HEK293 (cell line): ENCODE measurements around the gene LPP.

Source experiments
- CTCF ChIA-PET: fragments of 350-600 bp; formaldehyde crosslinking; extraction: SDS; loops from one replicate; lab custom pipeline; 2021; ENCODE audit warnings: antibody characterized with exemption; lab: Yijun Ruan, JAX
- POLR2A ChIA-PET: fragments of 300-600 bp; formaldehyde crosslinking; extraction: SDS; loops from one replicate; lab custom pipeline; 2020; ENCODE audit warnings: antibody characterized with exemption, inconsistent platforms; lab: Yijun Ruan, JAX
- H3K27ac ChIP-seq: fragments of 200-500 bp; sonication (Bioruptor generic); 2 replicates; pipeline ENCODE4 v1.5.1; 2014; ENCODE audit warnings: low read depth, low read length, control low read depth, inconsistent platforms; ENCODE audit errors: extremely low read depth
- H3K36me3 ChIP-seq, 2 experiments: fragments of 200-500 bp in 1 of 2; sonication (Bioruptor generic) in 1 of 2; 1 replicate in 1 of 2; 2 replicates in 1 of 2; pipeline ENCODE4 v1.5.1; 2014 to 2017; ENCODE audit warnings: inconsistent platforms in 2 of 2, low read length in 2 of 2; ENCODE audit not compliant: control insufficient read depth in 2 of 2, insufficient read depth in 1 of 2
- H3K4me1 ChIP-seq: fragments of 200-500 bp; sonication (Bioruptor generic); 2 replicates; pipeline ENCODE4 v1.5.1; 2014; ENCODE audit warnings: mild to moderate bottlenecking, low read length, inconsistent platforms; ENCODE audit not compliant: control insufficient read depth, insufficient read depth
- H3K4me3 ChIP-seq: 2 replicates; pipeline ENCODE4 v1.5.1; 2011; ENCODE audit warnings: low read depth, mild to moderate bottlenecking, control low read depth, low read length, moderate library complexity
- H3K9me3 ChIP-seq: fragments of 200-500 bp; sonication (Bioruptor generic); 2 replicates; pipeline ENCODE4 v1.5.1; 2014; ENCODE audit warnings: low read depth, low read length, inconsistent platforms; ENCODE audit not compliant: control insufficient read depth, insufficient read depth
- HOXC10 ChIP-seq: sonication (generic); formaldehyde crosslinking; IDR thresholded peaks from 2 replicates; pipeline ENCODE4 v1.8.1; 2023; ENCODE audit warnings: mild to moderate bottlenecking, missing genetic modification reagents
- INSM2 ChIP-seq: fragments of 450-650 bp; formaldehyde crosslinking; IDR thresholded peaks from 2 replicates; pipeline ENCODE4 v1.5.1; 2016; ENCODE audit warnings: missing biosample characterization, missing genetic modification characterization
- KLF1 ChIP-seq: fragments of 450-650 bp; formaldehyde crosslinking; IDR thresholded peaks from 2 replicates; pipeline ENCODE4 v1.5.1; 2016; ENCODE audit warnings: missing biosample characterization, missing genetic modification characterization
- KLF9 ChIP-seq: fragments of 450-650 bp; formaldehyde crosslinking; IDR thresholded peaks from 2 replicates; pipeline ENCODE4 v1.5.1; 2016; ENCODE audit warnings: missing biosample characterization, missing genetic modification characterization, low read depth
- ZBTB10 ChIP-seq: fragments of 450-650 bp; formaldehyde crosslinking; IDR thresholded peaks from 2 replicates; pipeline ENCODE4 v1.5.1; 2016; ENCODE audit warnings: missing biosample characterization, missing genetic modification characterization
- ZBTB44 ChIP-seq: fragments of 450-650 bp; IDR thresholded peaks from 2 replicates; pipeline ENCODE4 v1.5.1; 2018; ENCODE audit warnings: missing biosample characterization, mild to moderate bottlenecking, missing genetic modification characterization
- ZBTB6 ChIP-seq: fragments of 450-650 bp; formaldehyde crosslinking; IDR thresholded peaks from 2 replicates; pipeline ENCODE4 v1.5.1; 2017; ENCODE audit warnings: missing biosample characterization, missing genetic modification characterization
- ZNF114 ChIP-seq: fragments of 450-650 bp; formaldehyde crosslinking; IDR thresholded peaks from 2 replicates; pipeline ENCODE4 v1.5.0; 2017; ENCODE audit warnings: missing biosample characterization, missing genetic modification characterization
- ZNF133 ChIP-seq: fragments of 450-650 bp; formaldehyde crosslinking; IDR thresholded peaks from 2 replicates; pipeline ENCODE4 v1.5.1; 2016; ENCODE audit warnings: missing biosample characterization, missing genetic modification characterization
- ZNF138 ChIP-seq: fragments of 450-650 bp; formaldehyde crosslinking; IDR thresholded peaks from 2 replicates; pipeline ENCODE4 v1.5.1; 2016; ENCODE audit warnings: missing biosample characterization, missing genetic modification characterization, borderline replicate concordance
- ZNF146 ChIP-seq: fragments of 450-650 bp; formaldehyde crosslinking; IDR thresholded peaks from 2 replicates; pipeline ENCODE4 v1.5.1; 2016; ENCODE audit warnings: missing biosample characterization, missing genetic modification characterization
- ZNF174 ChIP-seq: fragments of 450-650 bp; formaldehyde crosslinking; IDR thresholded peaks from 2 replicates; pipeline ENCODE4 v1.5.0; 2017; ENCODE audit warnings: missing biosample characterization, mild to moderate bottlenecking, missing genetic modification characterization
- ZNF175 ChIP-seq: fragments of 450-650 bp; formaldehyde crosslinking; IDR thresholded peaks from 2 replicates; pipeline ENCODE4 v1.5.1; 2016; ENCODE audit warnings: missing biosample characterization, missing genetic modification characterization
- ZNF423 ChIP-seq: fragments of 450-650 bp; formaldehyde crosslinking; IDR thresholded peaks from 2 replicates; pipeline ENCODE4 v1.5.1; 2016; ENCODE audit warnings: missing biosample characterization, missing genetic modification characterization
- ZNF596 ChIP-seq: fragments of 450-650 bp; IDR thresholded peaks from 2 replicates; pipeline ENCODE4 v1.5.0; 2018; ENCODE audit warnings: missing biosample characterization, mild to moderate bottlenecking, missing genetic modification characterization, moderate library complexity
- ZNF629 ChIP-seq: fragments of 450-650 bp; formaldehyde crosslinking; IDR thresholded peaks from 2 replicates; pipeline ENCODE4 v1.5.1; 2017; ENCODE audit warnings: missing biosample characterization, missing genetic modification characterization
- ZNF670 ChIP-seq: fragments of 450-650 bp; formaldehyde crosslinking; IDR thresholded peaks from 2 replicates; pipeline ENCODE4 v1.5.1; 2016; ENCODE audit warnings: missing biosample characterization, missing genetic modification characterization, low read depth
- ZNF677 ChIP-seq: fragments of 450-650 bp; IDR thresholded peaks from 2 replicates; pipeline ENCODE4 v1.5.0; 2018; ENCODE audit warnings: missing biosample characterization, mild to moderate bottlenecking, missing genetic modification characterization, moderate library complexity
- ZNF776 ChIP-seq: fragments of 450-650 bp; formaldehyde crosslinking; IDR thresholded peaks from 2 replicates; pipeline ENCODE4 v1.5.0; 2017; ENCODE audit warnings: missing biosample characterization, missing genetic modification characterization, borderline replicate concordance
- ZSCAN16 ChIP-seq: fragments of 450-650 bp; formaldehyde crosslinking; IDR thresholded peaks from 2 replicates; pipeline ENCODE4 v1.5.1; 2016; ENCODE audit warnings: missing biosample characterization, missing genetic modification characterization

LPP gene

GRCh38 chr3:188350961-188351360 is 197.0 kb downstream of the LPP start:
- TF ChIP-seq ZNF596 (tag by site-specific recombination) (no peak), ZBTB6 (no peak), ZNF138 (tag by site-specific recombination) (no peak), KLF9 (tag by site-specific recombination) (no peak), KLF1 (tag by site-specific recombination) (no peak), ZSCAN16 (tag by site-specific recombination) (no peak), ZNF133 (tag by site-specific recombination) (no peak), ZNF629 (tag by site-specific recombination) (no peak)
- CTCF ChIA-PET: no interaction called here
- Histone ChIP-seq H3K27ac (no peak overlapping the region), H3K4me1 (0 out of 2 replicates have a peak, but pooled peaks cover 5% of the 10 kb centered on the region), H3K9me3 (no peaks in the 10 kb centered on the region), H3K36me3 (no peaks in the 10 kb centered on the region), H3K4me3 (no peak overlapping the region)
- POLR2A ChIA-PET: interaction anchor here (0.5 kb wide), 1 partner anchor 425 kb away, joined by 3 read pairs; no protein-coding TSS in a partner anchor

- CTCF ChIA-PET: no interaction called here
Observed at GRCh38 chr3:188351648-188352047, 197.7 kb downstream of the LPP start.

More at GRCh38 chr3:188351648-188352047, 197.7 kb downstream of the LPP start:
- POLR2A ChIA-PET: no interaction called here
- H3K27ac ChIP-seq: no peak overlapping the region
- H3K9me3 ChIP-seq: no peaks in the 10 kb centered on the region
- 0 out of 2 replicates have a peak, but pooled peaks cover 5% of the 10 kb centered on the region for H3K4me1 ChIP-seq
- TF ChIP-seq ZNF146 (tag by site-specific recombination): no peak
- no peak for TF ChIP-seq ZNF174
- no peak for TF ChIP-seq ZNF175 (tag by site-specific recombination)
- TF ChIP-seq ZNF114: no peak
- no peak for TF ChIP-seq ZNF423 (tag by site-specific recombination)
- no peak for TF ChIP-seq ZNF133 (tag by site-specific recombination)
- TF ChIP-seq ZNF138 (tag by site-specific recombination): no peak
- TF ChIP-seq KLF9 (tag by site-specific recombination): no peak
- no peak for TF ChIP-seq ZNF670 (tag by site-specific recombination)
- no peak for TF ChIP-seq INSM2
- TF ChIP-seq ZBTB44 (tag by site-specific recombination): no peak
- TF ChIP-seq ZNF677 (tag by site-specific recombination): no peak
- no peak for TF ChIP-seq HOXC10 (CRISPR knock-in tag)
- TF ChIP-seq ZNF776 (tag by site-specific recombination): no peak
- TF ChIP-seq ZBTB10: no peak
- H3K4me3 ChIP-seq: no peak overlapping the region
- no peaks in the 10 kb centered on the region for H3K36me3 ChIP-seq
